GM10266 (cell line): ENCODE measurements around the gene HOXB5.

Source experiments
- DNase-seq: peaks from one replicate; pipeline ENCODE4 v3.0.0; 2012; ENCODE audit errors: extremely low spot score
- CTCF ChIP-seq: IDR thresholded peaks from 2 replicates; pipeline ENCODE4 v1.5.1; 2012; ENCODE audit warnings: mild to moderate bottlenecking, low read depth; ENCODE audit not compliant: control insufficient read depth, insufficient read depth; ENCODE audit errors: missing control alignments

HOXB5 gene

DNA sequence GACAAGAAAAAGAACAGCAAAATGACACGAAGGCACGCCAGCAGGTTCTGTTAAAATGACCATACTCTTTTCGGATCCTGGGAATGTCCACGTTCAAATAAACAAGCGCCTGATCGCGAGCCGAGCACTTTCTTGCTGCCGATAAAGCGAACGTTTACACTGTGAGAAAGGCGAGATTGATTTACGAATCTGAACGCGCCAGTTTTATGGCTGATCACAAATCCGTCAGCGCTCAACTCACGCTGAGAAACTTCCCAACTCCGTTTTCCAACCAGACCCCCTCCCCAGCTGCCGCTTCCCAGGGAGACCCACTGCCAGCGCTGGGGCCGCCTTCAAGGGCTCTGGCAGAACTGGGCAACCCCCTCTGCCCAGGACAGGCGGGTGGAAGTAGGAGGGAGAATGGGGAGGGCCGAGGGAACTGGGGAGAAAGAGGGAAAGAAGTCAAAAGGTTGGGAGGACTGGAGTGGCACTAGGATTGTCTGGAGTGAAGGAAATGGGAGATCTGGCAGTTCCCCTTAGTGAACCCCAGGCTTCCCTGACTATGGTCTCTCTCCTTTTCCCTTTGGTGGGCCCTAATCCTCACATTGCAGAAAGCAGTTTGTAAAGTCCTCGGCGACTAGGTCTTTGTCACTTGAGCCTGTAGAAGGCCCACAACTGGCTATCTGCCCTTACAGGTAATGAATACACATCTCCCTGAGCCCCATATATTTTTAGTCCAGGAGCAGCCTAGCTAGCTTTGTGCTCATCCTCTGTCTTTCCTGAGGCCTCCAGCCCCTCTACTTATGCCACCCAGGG, 22.4 kb downstream of the HOXB5 start:
- DNase-seq, result no peak
- TF ChIP-seq CTCF, result no peak

- no peak for DNase-seq
- no peak for TF ChIP-seq CTCF
Measured at GRCh38 chr17:48570325-48571023, 23.1 kb downstream of the HOXB5 start.

- DNase-seq, result no peak
- no peak for TF ChIP-seq CTCF
Measured at GRCh38 chr17:48569674-48570324, 23.8 kb downstream of the HOXB5 start.

DNA sequence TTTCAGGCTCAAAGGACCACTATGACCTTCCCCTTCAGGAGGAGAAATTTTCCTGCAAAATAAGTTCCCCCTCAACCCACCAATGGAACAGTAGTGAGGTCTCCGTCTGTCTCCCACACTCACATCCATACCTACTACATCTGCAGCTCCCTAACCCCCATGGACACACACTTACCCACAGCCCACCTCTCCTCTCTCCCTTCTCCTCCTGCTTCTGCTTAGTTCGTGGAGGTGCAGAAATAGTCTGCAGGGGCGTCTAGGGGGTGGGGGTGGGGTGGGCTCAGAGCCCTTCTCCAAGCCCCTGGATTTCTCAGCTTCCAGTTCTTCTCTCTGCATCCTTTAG, 24.4 kb downstream of the HOXB5 start:
- no peak for TF ChIP-seq CTCF
- no peak for DNase-seq

DNA sequence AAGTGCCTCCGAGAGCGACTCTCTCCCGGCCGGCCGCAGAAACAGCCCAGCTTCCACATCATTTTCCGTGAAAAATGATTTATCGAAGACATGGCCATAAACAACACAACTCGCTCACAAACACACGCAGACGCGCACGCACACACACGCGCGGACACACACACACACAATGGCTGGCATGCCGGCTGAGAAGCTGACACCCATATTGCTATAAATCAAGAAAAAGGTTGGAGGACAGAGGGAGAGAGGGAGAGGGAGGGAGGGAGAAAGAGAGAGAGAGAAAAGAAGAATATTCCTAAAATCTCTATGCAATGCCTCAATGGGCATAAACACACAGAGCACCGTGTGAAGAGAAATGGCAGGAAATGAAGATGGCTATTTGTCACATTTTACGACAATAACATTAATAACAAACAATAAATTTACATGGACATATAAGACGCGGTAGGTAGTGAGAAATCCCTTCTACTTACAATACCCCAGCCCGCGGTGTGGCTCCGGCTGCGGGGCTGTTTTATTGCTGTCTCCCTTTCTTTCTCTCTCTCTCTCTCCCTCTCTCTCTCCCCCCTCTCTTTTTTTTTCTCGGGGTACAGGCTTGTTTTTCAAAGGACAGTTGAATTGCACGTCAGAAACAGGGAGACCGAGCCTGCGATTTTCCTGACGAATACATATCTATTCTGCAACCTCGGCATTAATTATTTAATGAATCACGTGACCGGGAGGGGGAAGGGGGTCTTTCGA, 24.9 kb downstream of the HOXB5 start:
- no peak for DNase-seq
- no peak for TF ChIP-seq CTCF

DNA sequence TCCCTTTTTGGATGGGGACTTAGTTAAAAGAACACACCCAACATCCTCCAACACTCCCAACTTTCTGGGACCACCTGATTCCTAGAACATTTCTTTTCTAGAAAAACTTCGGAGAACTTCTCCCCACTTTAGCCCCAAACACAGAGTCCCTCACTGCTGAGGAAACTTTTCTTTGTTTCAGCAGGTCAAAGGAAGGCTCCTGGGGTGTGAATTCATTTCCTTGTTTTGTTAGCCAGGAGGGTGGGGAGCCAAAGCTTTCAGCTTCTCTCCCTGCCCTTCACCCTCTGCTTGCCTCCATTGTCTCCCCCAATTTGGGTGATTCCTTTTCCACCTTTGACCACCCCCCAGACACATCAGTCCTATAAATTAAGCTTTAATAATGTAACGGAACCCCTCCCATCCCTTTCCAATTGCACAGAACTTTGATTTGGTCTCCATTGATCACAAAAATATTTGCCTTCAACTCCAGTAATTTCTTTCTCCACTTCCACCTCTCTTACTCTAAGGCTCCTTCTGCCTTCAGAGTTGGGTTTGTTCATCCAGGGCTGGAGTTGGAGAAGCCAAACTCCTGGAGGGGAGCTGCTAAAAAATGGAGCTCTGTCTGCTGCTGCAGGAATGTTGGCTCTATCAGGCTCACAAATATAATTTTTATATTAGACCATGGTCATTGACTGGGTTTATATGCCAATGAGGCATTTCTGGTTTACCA, 25.8 kb downstream of the HOXB5 start:
- no peak for TF ChIP-seq CTCF
- no peak for DNase-seq
